Glomerular endothelial cell (primary cell): Measurements from ENCODE around the gene GPT2. TPM values are rescaled to one million over a fixed set of nuclear protein-coding genes. Genes with fewer than 3 reads are reported as not detected.
"Not testable (repeated sequence)": the region's sequence is repeated elsewhere in the genome, so short reads cannot be mapped to it uniquely, and the experiment has no call there.

Source experiments
- DNase-seq: peaks from one replicate; pipeline ENCODE4 v3.0.0-alpha.2; 2011; ENCODE audit warnings: low read depth, low spot score; ENCODE audit errors: extremely low read depth
- total RNA-seq: library from RNA; depleted of rRNA; stranded (reverse); fragments of >200 nt; gene quantifications from 2 replicates; pipeline ENCODE4 v1.2.3, GENCODE V29; 2015

Gene GPT2
- total RNA-seq, 1 donor from 2014 or later = 11.0 TPM

GRCh38 chr16:46862555-46863447 is 21.4 kb upstream of the GPT2 start:
- DNase-seq = no peak

GRCh38 chr16:46866286-46866685 is 17.9 kb upstream of the GPT2 start:
- no peak for DNase-seq

GRCh38 chr16:46867486-46867885 is 16.7 kb upstream of the GPT2 start:
- DNase-seq = not testable (repeated sequence)

- DNase-seq = not testable (repeated sequence)
These were observed 15.3 kb upstream of the GPT2 start for GRCh38 chr16:46868891-46869290.

GRCh38 chr16:46871597-46871996 is 12.6 kb upstream of the GPT2 start:
- DNase-seq = no peak

GRCh38 chr16:46873201-46873600 is 11.0 kb upstream of the GPT2 start:
- DNase-seq = no peak

- no peak for DNase-seq
These were observed 8.9 kb upstream of the GPT2 start for GRCh38 chr16:46875243-46875642.

- no peak for DNase-seq
These were observed 1.7 kb upstream of the GPT2 start for GRCh38 chr16:46882304-46882939.

GRCh38 chr16:46882940-46883307 is 1.2 kb upstream of the GPT2 start:
- DNase-seq = no peak

- DNase-seq = no peak
These were observed 841 bp upstream of the GPT2 start for GRCh38 chr16:46883353-46883689.

- DNase-seq = no peak
These were observed 541 bp downstream of the GPT2 start for GRCh38 chr16:46884513-46885293.

- DNase-seq = no peak
These were observed 2.0 kb downstream of the GPT2 start for GRCh38 chr16:46885960-46886763.

GRCh38 chr16:46886764-46887523 is 2.8 kb downstream of the GPT2 start:
- DNase-seq = no peak

- no peak for DNase-seq
These were observed 3.3 kb downstream of the GPT2 start for GRCh38 chr16:46887524-46887854.

GRCh38 chr16:46889245-46889941 is 5.2 kb downstream of the GPT2 start:
- DNase-seq = no peak

GRCh38 chr16:46889942-46890300 is 5.8 kb downstream of the GPT2 start:
- DNase-seq = no peak

- no peak for DNase-seq
These were observed 7.7 kb downstream of the GPT2 start for GRCh38 chr16:46891910-46892309.

- no peak for DNase-seq
These were observed 10.0 kb downstream of the GPT2 start for GRCh38 chr16:46894036-46894672.
